Stimulated activated CD4-positive, alpha-beta T cell treated with anti-CD3 and anti-CD28 coated beads, Interleukin-1b, Interleukin-23, amount 100 ng/mL, for 48 hours (primary cell): ENCODE results near the gene FGF6.
"Not testable (repeated sequence)": the region's sequence is repeated elsewhere in the genome, so short reads cannot be mapped to it uniquely, and the experiment has no call there.

Experiments
- DNase-seq: peaks from one replicate; pipeline ENCODE4 v3.0.0-alpha.2; 2020

The FGF6 gene

DNA sequence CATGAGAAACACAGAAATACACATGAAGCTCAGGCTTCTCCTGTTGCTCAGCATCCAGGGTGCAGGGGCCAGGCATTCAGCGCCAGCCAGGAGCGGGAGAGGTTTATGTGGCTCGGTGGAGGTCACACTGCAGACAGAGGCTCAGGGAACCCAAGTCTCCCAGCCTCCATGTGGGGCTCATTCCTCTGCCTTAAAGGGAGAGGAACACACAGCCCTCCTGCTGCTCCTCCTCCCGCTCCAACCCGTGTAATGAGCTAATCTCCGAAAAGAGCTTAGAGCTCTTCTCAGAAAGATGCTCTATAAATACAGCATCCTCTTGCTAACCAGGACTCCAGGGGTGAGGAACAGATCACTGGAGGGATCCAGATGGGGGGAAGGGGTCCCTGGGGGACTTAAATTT, 28.2 kb downstream of the FGF6 start:
- no peak for DNase-seq

- DNase-seq: no peak
Measured at GRCh38 chr12:4416276-4416675, 29.3 kb downstream of the FGF6 start.

DNA sequence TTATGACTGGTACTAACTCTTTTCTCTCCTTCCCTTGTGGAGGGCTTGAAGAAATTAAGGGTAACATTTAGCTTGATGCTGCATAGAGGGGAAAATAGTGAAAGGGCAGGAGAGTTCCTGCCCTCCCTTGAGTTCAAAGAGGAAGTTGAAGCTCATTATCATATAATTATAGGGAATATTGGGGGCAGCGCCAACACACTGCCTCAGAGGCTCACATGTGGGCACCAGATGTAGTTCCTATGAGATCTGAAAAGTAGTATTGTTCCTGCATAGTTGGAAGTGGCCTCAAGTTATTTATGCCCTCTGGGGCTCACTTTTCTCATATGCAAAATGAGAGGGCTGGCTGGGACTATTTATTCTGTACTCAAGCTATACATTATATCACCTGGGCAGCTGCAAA, 33.1 kb downstream of the FGF6 start:
- DNase-seq: no peak

GRCh38 chr12:4412056-4412455, 33.6 kb downstream of the FGF6 start:
- DNase-seq: no peak

DNA sequence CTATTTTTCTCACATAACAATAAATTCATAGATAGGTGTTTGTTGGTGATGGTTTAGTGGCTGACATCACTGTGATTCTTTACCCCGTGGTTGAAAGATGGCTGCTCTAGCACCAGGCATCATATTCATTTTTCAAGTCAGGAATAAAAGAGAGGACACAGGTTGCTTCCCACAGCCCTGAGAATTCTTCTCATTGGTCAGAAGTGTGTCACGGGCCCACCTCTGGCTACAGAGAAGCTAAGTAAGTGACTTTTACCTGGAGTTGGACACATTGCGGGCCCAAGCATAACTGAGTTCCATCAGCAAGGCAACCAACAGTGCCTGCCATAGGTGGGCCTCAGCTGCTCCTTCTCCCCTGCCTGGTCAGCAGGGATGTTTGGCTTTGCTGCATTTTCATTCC, 38.5 kb downstream of the FGF6 start:
- DNase-seq: no peak

DNA sequence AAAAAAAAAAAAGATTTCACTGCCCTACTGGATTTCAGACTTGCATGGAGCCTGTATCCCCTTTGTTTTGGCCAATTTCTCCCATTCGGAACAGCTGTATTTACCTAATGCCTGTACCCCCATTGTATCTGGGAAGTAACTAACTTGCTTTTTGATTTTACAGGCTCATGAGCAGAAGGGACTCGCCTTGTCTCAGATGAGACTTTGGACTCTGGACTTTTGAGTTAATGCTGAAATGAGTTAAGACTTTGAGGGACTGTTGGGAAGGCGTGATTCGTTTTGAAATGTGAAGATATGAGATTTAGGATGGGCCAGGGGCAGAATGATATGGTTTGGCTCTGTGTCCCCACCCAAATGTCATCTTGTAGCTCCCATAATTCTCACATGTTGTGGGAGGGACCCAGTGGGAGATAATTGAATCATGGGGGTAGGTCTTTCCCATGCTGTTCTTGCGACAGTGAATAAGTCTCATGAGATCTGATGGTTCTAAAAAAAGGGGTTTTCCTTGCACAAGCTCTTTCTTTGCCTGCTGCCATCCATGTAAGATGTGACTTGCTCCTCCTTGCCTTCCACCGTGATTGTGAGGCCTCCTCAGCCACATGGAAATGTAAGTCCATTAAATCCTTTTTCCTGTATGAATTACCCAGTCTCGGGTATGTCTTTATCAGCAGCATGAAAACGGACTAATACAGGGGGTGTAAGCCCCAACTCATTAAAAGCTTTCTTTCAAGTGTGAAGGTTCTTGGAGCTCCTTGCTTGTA, 40.6 kb downstream of the FGF6 start:
- DNase-seq: not testable (repeated sequence)

GRCh38 chr12:4402996-4403395, 42.6 kb downstream of the FGF6 start:
- DNase-seq: no peak

DNA sequence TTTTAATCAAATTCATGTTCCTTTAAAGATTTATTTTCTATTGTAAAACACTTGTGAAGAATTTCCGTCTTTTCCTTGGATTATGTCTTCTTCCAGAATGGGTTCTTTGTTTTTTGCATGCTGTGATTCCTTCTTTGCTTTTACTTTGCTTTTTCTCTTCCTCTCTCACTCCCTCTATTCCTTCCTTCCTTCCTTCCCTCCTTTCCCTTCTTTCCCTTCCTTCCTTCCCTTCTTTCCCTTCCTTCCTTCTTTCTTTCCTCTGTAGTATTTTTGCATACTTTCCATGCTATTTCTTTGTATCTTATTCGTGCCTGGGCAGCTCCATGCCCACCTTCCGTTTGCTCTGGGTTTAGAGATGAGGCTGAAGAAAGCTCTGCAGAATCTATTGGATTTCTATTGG, 44.5 kb downstream of the FGF6 start:
- DNase-seq: no peak

- no peak for DNase-seq
Measured at GRCh38 chr12:4395818-4396217, 49.8 kb downstream of the FGF6 start.

DNA sequence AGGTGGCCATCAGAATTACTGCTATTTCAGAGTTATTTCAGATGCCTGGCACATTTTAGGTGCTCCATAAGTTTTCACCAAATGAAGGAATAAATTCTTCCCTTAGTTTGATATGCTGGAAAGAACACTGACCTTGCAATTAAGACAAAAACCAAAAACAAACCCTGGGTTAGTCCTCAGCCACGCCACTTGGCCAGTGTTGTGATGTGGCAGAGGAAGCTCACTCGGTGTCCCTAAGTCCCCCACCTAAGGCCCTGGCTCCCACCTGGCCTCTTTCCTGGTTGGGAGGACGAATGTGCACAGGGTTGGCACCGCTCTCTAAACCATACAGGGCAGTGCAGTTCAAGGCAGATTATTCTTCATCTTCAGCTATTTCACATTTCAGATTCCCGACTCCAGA, 52.4 kb downstream of the FGF6 start:
- DNase-seq: no peak

DNA sequence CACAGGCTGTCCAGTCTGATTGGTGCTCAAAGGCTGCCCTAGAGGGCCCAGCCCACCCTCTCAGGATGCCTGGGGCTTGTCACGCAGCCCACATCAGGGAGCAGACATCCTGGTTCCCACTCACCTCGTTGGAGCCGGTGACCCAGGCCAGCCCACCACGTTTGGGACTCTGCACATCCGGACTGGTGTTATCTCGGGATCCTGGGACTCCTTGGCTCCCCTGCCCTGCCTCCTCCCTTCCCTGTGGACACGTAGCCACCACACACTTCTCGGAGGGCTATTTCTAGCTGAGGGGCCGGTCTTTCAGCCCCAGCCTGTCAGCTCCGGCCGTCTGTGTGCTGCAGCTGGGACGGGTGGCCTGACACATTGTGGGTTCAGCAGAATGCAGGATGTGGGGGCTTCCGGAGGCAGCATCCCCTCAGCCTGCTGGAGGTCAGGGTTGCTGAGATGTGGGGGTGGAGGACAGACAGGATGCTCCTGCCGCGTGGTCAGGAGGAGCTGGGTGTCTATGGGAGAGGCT, 53.3 kb downstream of the FGF6 start:
- DNase-seq: no peak

DNA sequence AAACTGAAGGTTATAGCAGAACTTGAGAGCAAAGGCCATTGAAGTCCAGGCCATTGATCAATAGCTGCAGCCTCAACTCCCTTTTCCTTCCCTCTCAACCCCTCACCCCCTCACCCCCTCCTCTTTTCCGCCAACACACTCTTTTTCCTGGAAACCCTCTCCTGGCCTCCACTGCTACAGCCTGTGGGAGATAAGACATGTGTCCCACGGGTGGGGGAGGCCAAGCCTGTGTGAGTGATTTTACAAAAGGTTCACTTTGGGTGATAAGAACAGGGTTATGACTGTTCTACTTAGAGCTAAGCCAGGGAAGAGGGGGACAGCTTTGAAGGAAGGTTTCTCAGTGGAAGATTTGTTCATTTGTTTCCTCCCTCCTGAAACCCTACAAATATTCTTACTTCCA, 57.0 kb downstream of the FGF6 start:
- DNase-seq: no peak

DNA sequence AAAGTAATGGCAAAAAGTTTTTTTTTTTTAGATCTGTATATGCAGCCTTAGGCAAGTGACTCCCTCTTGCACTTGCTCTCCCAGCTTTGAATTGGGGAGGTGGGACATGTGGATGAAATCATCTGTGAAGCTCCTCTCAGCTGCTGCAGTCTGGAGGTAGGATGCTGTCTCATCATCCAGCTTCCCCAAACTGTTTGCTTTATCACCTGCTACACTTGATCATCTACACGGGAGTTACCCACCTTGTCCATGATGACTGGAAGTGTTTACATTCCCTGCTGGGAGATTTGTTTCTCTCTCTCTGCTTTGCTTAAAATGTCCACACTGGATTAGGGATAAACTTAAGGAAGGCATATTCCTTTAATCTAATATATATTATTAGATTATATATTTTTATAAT, 57.6 kb downstream of the FGF6 start:
- DNase-seq: no peak

DNA sequence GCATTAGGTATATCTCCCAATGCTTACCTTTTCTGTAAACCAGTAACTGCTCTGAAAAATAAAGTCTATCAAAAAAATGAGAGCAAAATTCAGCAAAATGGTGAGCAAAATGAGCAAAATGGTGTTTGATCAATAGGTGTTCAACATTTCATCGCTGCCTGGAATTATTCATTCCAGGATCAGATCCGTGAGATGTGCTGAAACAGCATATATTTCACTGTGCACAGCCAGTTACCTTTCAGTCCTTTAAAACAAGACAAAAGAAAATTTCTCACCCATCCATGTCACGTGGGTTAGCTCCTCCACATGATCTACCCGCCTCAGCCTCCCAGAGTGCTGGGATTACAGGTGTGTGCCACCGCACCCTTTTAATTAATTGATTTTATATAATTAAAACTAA, 58.0 kb downstream of the FGF6 start:
- no peak for DNase-seq

DNA sequence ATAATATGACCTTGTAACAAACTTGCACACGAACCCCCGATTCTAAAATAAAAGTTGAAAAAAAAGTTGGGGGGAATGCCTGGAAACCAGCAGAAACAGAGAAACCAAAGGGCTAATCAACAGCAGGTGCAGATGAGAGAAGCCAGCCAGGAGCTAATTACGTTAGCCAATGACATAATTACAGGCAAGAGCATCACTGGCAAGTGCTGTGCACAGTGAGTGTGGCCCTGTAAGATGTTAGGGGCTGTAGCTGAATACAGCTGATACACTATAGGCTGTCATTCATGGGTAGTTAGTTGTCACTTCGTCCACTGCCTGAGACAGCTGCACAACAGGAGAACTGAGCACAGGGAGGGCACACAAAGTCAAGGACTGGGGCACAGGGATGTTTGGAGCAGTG, 58.8 kb downstream of the FGF6 start:
- no peak for DNase-seq
